Smooth muscle cell of the brain vasculature (primary cell): ENCODE data around the gene SAT2.
A peak's percentile ranks its signal among the peaks of the same experiment; 100 is the strongest.
"Not testable (repeated sequence)": the region's sequence is repeated elsewhere in the genome, so short reads cannot be mapped to it uniquely, and the experiment has no call there.

ENCODE experiments used
- DNase-seq: peaks from one replicate; pipeline ENCODE4 v3.0.0-alpha.2; 2012; ENCODE audit warnings: low read depth, low spot score

Gene SAT2

DNA sequence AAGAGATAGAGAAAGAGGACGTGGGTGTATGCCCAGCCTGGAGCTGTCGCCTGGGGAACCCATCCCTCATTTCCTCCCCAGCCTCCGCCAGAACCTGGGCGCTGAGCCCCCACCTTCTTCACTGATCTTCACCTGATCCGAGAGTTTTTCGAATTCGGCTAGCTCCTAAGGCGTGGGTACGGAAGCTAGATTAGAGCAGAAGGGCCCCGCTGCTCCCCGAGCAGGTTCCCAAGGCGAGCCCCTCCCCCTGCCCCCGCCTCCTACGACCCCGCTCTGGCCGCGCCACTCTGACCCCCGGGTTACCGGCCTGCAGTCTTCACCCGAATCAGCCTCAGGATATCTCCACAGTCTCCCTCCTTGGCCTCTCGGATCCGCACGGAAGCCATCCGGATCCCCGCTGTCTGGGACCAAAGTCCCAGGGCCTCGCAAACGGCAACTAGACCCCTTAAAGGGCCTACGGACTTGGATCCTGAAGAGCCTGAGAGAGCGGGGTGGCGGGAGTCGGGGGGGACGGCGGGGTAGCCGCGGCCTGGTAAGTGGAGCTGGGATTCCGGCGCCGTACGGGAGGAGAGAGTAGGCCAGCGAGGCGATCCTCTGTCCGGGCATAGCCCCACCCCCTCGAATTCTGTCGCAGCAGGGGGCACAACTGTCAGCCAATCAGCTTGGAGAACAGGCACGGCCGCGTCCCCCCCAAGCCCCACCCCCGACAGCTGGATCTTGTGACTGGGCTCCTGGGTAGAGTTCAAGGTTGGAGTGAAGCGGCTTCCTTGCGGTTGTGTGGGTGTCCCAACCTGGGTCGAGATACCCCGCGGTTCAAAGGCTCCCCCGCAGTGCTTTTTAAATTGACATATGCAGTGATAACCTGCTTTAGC lies at the start of gene SAT2:
Gene SAT2 (minus strand): TSS at position 572 of the 872 bp plus-strand sequence. CDS start 186 bp downstream, at position 386.
- DNase-seq = peak; percentile 91

GRCh38 chr17:7676533-7676932 lies 48.9 kb upstream of the SAT2 start:
- DNase-seq = no peak

DNA sequence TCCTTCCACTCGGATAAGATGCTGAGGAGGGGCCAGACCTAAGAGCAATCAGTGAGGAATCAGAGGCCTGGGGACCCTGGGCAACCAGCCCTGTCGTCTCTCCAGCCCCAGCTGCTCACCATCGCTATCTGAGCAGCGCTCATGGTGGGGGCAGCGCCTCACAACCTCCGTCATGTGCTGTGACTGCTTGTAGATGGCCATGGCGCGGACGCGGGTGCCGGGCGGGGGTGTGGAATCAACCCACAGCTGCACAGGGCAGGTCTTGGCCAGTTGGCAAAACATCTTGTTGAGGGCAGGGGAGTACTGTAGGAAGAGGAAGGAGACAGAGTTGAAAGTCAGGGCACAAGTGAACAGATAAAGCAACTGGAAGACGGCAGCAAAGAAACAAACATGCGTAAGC lies 47.3 kb upstream of the SAT2 start:
- DNase-seq = no peak

DNA sequence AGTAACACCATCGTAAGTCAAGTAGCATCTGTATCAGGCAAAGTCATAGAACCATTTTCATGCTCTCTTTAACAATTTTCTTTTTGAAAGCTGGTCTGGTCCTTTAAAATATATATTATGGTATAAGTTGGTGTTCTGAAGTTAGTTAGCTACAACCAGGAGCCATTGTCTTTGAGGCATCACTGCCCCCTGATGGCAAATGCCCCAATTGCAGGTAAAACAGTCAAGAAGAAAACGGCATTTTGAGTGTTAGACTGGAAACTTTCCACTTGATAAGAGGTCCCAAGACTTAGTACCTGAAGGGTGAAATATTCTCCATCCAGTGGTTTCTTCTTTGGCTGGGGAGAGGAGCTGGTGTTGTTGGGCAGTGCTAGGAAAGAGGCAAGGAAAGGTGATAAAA lies 45.6 kb upstream of the SAT2 start:
- no peak for DNase-seq

- DNase-seq = no peak
Measured at GRCh38 chr17:7668482-7668881, 40.9 kb upstream of the SAT2 start.

DNA sequence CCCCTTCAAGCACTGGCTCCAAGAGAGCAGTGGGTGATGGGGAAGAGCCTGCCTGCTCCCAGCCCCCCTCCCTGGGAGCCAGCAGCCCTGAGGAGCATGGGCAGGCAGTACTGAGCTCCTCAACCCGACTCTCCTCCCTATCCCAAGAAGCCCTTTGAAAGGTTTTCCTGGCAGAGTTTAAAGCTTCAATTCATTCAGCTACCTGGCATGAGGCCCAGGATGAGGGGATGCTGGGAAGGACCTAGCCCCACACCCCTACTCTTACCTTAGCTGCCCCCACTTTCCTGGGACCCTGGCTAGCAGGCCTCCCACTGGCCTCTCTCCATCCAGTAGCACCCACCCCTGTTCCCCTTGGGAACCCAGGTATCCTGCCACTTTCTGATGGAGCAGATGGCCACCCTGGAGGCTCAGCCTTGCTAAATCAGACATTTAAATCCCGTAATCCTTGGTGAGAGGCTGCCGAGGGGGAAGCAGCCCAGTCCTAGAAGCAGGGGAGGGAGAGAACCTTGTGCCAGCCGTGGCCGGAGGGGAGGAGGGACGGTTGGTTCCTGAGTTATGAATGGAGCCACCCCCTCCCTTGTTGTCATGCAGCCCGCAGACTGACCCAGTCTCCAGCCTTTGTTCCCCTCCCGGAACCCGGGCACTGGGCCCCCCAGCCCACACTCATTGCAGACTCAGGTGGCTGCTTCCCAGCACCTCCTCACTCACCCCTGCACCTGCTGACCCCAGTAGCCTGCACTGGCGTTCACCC lies 40.2 kb upstream of the SAT2 start:
- no peak for DNase-seq

DNA sequence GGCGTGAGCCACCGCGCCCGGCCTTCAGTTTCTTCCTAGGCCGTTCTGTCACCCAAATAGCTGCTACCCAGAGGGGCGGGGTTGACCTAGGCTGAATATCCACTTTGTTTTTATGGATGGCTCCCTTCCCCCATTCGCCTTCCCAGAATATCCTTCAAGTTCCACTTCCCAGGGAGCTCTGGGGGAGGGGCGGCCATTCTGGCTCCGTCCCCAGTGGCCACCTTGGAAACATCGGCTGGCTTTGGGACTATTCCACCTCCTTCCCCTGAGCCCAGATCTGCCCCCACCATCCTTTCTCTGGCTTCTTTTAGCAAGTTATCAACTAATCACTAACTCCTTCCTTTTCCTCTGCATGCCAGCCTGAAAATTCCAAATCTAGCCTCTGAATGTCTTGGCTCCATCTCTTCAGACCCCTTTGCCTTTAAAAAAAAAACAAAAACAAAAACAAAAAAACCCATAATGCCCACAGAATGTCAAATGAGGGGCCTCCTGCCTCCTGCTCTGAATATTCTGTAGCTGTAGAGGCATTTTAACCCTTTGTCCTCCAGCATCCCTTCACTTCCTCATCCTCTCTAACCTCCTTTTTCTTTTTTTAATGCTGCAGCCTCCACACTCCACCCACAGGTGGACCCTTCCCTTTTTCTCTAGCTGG lies 29.5 kb upstream of the SAT2 start:
- DNase-seq = no peak

DNA sequence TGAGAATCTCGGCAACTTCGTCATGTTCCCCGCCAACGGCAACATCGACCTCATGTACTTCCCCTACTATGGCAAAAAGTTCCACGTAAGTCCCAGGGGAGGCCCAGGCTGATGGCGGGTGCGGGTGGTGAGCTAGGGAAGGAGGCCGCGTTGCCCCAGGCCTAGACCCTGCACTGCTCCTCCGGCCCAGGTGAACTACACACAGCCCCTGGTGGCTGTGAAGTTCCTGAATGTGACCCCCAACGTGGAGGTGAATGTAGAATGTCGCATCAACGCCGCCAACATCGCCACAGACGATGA lies 27.9 kb upstream of the SAT2 start:
- no peak for DNase-seq

GRCh38 chr17:7654832-7655540 lies 27.4 kb upstream of the SAT2 start:
- no peak for DNase-seq

GRCh38 chr17:7652388-7653356 lies 25.1 kb upstream of the SAT2 start:
- DNase-seq = no peak

DNA sequence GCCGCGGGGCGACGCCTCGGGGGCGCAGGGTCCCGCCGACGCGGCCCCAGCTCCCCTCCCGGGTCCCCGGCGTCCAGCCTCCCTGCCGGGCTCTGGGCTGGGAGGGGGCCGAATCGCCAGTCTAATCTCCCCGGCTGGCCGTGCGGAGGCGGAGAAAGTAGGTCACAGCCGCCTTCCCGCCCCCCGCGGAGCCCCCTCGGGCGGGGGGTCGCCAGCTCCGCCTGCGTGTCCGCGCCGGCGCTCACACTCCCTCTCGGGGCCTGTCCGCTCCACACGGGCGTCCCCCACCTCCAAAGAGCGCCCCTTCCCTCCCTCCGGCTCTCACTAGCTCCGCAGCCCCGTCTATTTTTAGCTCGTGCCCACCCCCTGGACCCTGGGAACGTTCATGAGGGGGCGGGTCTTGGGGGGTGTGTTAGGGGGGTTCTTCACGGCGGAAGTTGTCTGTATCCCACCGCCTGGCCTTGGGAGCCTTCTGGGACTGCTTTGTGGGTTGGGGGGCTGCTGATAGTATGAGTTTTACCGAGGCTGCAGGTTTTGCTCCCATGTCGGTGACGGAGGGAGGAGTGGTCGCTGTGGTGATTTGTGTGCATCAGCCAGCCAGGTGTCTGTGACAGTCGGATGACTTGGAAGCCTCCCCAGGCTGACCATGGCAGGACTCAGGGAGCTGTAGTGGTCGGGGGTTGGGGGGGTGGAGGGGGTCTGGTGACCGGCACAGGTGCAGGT lies 24.2 kb upstream of the SAT2 start:
- DNase-seq = no peak

- DNase-seq = no peak
Measured at GRCh38 chr17:7651097-7651664, 23.6 kb upstream of the SAT2 start.

GRCh38 chr17:7650509-7651096 lies 23.0 kb upstream of the SAT2 start, which contains the start of gene ATP1B2:
TSS of gene ATP1B2 (plus strand) at chr17:7650926. CDS start at chr17:7651519, 593 bp downstream.
- DNase-seq = no peak

DNA sequence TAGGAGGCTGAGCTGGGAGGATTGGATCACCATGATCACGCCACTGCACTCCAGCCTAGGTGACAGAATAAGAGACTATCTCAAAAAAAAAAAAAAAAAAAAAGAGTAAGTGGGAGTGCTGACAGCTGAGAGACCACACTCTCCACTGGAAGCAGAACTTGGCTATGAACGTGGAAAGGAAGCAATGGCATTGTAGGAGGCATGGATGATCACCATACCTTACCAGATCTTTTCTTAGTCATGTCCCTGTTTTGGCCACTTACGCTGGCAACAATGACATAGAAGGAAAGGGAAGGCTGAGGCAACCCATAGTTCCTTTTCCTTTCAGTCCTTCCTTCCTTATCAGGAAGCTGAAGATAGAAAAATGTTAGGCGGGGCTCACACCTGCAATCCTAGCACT lies 19.4 kb upstream of the SAT2 start:
- no peak for DNase-seq

DNA sequence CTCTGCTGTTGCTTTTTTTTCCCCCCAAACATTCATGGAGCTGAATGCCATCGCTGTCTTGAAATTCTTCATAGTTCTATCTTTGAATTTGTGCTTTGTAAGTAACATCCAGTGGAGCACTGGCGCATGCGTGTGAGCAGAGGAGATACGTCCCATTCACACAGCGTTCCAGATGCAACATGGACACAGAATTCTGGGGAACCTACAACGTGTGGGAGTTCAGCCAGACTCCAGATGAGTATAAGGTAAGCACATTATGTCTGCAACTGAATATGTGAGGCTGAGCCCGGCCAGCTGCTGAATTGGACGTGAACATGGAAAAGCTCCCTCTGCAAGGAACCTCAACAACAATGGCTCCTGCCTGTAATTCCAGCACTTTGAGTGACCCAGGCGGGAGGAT lies 18.8 kb upstream of the SAT2 start:
- no peak for DNase-seq

GRCh38 chr17:7644775-7645174 lies 17.2 kb upstream of the SAT2 start:
- DNase-seq = no peak

DNA sequence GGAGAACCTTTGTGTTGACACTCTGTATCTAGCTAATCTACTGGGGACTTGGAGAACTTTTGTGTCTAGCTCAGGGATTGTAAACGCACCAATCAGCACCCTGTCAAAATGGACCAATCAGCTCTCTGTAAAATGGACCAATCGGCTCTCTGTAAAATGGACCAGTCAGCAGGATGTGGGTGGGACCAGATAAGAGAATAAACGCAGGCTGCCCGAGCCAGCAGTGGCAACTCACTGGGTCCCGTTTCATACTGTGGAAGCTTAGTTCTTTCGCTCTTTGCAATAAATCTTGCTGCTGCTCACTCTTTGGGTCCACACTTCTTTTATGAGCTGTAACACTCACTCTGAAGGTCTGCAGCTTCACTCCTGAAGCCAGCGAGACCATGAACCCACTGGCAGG lies 14.0 kb upstream of the SAT2 start:
- not testable (repeated sequence) for DNase-seq

DNA sequence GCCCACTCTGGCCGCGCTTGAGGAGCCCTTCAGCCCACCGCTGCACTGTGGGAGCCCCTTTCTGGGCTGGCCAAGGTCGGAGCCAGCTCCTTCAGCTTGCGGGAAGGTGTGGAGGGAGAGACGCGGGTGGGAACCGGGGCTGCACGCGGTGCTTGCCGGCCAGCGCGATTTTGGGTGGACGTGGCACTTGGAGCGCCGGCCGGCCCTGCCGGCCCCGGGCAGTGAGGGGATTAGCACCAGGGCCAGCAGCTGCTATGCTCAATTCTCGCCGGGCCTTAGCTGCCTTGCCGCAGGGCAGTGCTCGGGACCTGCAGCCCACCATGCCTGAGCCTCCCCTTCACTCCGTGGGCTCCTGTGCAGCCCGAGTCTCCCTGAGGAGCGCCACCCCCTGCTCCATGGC lies 13.2 kb upstream of the SAT2 start:
- DNase-seq = no peak

DNA sequence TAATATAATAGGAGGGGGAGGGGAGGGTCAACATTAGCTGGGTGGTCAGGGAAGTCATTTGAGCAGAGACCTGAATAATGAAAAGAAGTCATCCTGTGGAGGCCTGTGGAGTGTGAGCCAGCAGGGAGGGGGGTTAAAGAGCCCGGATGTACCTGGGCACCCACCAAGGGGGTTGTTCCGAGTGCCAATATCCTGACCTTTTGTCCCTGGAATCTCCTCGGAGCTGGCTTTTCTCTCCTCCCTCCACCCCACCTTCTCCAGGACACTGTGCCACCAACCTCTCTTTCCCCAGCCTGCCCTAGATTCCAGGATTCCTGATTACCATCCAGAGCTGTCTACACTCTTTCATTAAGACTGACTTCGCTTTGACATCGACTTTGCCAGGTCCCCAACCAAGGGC lies 8.5 kb upstream of the SAT2 start:
- DNase-seq = no peak
